Measurements from ENCODE around the gene THAP3.
"Not testable (repeated sequence)": the region's sequence is repeated elsewhere in the genome, so short reads cannot be mapped to it uniquely, and the experiment has no call there.

Gene THAP3

DNA sequence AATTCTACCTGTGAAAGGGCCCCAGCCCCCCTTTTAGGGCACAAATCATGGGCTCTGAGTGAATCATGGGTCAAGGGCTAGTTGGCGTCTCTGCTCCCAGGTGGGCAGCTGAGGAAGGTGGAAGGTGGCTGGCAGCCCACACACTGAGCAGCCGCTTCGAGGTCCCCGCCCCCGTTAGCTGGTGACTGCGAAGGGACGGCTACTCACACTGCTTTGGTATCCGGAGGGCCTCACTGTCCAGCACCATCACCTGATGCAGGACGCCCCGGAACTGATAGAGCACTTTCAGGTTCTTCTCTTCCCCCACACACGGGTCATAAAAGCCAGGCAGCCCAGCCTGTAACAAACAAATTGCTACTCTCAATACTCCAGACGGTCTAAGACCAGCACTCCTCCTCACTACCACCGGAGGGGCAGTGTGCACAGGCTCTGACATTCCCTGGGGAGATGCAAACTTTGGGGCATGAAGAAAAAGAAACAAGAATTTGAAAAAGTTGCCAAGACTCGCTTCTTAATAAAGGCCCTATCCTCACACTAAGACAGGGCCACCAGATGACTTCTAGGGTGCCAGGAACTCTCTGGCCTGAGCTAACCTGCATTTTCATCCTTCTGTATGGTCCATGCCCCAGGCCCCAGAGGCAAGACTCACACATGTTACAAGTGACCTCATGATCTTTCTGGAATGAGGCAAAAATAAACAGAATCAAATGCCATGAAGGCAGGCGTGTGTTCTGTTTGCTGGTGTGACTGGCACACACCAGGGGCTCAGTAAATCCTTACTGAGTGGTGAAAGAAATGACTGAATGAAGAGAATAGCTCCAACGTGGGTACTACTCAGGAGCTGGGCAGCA lies 11.5 kb downstream of the THAP3 start:
- no peak for FAIRE-seq

DNA sequence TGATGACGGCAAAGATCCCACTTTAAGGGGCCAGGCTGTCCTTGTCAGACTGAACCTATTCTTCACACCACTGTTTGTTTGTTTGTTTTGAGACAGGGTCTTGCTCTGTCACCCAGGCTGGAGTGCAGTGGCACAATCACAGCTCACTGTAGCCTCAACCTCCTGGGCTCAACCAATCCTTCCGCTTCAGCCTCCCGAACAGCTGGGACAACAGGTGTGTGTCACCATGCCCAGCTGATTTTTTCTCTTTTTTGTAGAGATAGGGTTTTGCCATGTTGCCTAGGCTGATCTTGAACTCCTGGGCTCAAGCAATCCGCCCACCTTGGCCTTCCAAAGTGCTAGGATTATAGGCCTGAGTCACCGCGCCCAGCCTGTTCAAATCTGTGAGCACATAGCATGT lies 12.1 kb downstream of the THAP3 start:
- FAIRE-seq, result not testable (repeated sequence)

DNA sequence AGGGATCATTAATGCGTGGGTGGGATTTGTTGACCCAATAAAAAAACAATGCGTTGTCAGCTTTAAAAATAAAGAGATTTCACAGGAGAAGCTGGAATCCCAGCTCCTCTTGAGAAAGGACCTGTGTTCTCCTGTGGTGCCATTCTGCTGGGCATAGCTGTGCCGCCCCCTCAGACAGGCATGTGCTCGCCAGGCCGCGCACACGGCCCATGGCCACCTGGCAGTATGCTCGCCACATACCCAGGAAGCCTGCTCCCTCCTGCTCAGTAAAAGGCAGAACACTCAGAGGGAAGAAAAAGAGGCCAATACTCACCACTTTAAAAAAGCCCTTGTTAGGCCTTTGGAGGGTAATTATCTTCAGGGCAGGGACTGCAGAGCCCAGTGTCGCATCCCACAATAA lies 13.1 kb downstream of the THAP3 start:
- no peak for FAIRE-seq

DNA sequence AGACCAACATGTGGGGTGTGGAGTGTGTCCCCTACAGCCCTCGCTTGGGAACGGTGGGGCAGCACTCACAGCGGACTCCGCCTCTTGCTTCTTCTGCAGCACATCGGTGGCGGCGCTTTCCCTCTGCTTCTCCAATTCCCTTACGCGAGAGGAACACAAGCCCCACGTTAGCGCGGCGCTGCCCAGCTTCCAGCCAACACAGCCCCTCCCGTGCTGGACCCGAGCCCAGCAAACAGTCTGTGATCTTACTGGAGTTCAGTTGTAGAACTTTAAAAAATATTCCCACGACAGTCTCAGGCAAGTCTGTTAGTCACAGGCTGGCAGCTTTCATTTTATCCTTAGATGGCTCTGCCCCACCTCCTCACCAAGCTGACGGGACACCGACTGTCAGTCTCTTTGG lies 13.6 kb downstream of the THAP3 start:
- no peak for FAIRE-seq

DNA sequence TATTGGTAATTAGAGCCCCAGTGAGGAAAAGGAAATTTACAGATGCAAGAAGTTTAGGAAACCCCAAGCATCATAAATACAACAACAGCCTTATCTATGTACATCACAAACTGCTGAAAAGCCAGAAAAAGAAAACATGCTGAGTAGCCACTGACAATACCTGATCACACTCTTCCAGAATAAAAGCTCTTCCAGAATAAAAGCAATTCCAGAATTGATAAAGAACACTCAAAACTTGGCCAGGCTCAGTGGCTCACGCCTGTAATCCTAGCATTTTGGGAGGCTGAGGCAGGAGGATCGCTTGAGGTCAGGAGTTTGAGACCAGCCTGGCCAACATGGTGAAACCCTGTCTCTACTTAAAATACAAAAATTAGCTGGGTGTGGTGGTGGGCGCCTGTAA lies 16.2 kb downstream of the THAP3 start:
- not testable (repeated sequence) for FAIRE-seq

DNA sequence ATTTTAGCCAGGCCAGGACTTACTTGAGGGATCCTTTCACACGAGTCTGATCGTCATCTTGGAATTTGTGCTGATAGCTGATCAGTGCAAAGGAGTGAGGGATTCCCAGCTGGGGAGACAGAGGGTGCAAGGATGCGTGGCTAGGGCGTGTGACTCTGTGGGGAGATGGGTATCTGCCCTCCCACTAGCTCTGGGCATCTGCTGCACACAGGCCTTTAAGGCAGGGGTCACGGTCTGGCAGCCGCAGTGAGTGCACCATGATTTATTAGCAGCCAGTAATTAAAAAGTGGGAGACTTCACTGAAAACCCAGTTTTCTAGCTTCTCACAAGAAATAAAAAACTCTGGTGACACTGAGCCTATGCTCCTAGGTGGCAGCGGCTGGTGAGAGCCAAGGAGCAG lies 20.4 kb downstream of the THAP3 start:
- FAIRE-seq, result no peak

DNA sequence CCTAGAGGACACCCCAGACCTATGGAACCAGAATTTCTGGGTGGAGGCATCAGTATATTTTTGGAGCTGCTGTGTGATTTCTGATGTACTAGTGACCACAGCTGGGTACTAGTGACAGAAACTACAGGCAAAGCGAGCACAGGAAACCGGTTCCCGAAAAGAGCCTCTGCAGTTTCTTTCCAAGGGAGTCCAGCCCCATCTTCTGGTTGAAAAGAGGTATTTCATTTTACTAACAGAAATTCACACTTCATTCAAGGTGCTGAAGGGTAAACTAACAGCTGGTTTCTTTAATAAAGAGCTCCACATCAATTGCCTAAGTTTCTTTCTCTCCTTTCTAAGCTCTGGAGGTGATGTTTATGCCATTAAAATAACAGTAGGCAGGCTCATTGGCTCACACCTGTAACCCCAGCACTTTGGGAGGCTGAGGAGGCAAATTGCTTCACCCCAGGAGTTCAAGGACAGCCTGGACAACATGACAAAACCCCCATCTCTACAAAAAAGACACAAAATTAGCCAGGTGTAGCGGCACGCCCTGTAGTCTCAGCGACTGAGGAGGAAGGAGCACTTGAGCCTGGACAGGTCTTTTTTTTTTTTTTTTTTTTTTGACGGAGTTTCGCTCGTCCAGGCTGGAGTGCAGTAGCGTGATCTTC lies 22.0 kb downstream of the THAP3 start:
- peak; percentile 89 for FAIRE-seq

DNA sequence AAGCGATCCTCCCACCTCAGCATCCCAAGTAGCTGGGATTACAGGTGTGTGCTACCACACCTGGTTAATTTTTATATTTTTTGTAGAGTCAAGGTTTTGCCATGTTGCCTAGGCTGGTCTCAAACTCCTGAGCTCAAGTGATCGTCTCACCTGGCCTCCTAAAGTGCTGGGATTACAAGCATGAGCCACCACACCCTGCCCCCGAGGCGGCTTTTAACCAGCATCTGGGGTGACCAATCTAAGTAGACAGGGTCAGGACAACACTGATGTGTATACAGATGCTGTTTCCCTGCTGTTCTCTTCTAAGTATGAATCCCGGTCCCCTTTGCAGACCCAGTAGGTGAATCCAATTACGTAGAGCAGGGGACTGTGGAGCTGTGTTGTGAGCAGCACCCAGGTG lies 23.9 kb downstream of the THAP3 start:
- FAIRE-seq, result no peak

DNA sequence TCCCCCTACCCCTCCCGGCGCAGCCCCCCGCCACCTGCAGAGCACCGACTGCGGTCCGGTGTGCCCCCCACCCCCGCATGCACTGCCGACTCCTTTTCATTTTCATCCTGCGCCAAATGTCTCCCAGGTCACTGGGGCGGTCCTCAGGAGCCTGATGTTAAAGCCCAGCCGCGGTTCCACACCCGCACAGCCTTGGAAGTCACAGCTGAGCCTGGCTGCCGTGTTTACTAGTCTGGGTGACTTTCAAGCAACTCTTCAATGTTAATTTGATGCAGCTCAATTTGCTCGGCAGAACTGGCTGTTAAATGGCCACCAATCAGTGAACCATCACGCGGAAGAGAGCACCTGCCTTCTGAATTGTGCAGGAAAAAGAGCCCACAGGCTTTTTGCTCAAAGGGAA lies 27.2 kb downstream of the THAP3 start:
- no peak for FAIRE-seq

DNA sequence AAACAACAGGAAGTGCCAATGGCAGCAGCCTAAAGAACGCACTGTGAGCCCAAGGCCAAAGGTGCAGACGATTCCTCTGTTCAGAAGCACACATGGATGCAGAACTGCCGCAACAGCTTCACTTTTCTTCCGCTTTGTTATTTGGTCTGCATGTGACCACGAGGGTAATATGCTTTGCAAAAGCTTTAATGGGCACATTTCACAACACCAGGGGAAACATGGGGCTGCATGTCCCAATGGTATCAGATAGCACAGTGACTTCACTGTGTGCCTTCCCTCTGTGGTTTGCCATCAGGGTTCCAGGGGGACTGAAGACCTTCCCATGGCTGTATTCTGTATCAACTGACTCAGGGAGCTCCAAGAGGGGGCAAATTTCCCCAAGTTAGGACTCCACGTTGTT lies 28.3 kb downstream of the THAP3 start:
- no peak for FAIRE-seq

DNA sequence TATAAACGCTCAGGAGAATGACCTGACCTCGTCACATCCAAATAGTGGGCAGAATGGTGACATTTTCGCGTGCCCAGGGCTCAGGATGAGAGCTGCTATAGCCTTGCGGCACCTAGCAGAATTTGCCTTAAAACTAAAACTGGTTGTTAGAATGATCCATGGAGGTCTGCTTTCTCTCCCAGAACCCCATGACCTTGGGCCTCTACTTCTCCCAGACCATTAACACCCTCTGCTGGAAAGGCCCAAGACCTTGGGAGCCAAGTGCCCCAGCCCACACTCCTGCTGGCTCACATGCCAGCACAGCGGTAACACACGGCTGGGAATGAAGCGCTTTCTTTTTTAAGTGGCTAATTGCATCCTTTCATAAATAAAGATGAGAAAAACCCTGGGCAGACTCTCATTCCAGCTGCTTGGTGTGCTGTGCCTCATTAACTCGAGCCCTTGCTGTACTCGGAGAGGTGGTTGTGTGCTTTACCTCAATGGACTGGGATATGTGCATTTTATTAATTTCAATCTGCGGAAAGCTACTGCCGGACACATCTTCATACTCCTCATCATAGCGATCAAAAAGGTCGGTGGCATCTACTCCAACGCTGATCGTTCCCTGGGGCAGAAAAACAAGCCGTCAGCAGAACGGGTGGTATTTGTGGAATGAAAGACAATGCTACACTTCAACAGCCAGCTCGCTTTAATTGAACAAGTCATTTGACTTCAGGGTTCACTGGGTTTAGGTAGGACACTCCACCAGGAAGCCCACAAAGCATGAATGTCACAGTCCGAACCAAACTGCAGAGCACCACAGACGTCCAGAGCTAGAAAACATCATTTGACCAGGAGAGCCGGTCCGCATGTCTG lies 29.0 kb downstream of the THAP3 start:
- no peak for FAIRE-seq

DNA sequence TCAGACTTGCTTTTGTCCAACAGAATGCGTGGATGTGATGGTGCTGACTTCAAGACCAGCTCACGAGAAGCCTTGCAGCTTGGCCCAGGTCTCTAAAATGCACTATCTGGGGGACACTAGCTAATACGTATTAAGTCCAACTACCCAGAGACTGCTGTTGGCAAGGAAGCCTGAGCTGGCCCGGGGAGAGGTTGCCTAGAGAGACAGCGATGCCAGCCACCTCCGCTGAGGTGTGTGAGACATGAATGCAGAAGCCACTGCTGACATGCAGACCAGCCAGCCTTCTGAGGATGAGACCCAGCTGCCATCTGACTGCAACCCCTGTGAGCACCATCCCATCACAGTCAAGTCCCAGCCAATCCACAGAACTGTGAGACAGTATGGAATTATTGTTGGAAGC lies 32.5 kb downstream of the THAP3 start:
- no peak for FAIRE-seq

DNA sequence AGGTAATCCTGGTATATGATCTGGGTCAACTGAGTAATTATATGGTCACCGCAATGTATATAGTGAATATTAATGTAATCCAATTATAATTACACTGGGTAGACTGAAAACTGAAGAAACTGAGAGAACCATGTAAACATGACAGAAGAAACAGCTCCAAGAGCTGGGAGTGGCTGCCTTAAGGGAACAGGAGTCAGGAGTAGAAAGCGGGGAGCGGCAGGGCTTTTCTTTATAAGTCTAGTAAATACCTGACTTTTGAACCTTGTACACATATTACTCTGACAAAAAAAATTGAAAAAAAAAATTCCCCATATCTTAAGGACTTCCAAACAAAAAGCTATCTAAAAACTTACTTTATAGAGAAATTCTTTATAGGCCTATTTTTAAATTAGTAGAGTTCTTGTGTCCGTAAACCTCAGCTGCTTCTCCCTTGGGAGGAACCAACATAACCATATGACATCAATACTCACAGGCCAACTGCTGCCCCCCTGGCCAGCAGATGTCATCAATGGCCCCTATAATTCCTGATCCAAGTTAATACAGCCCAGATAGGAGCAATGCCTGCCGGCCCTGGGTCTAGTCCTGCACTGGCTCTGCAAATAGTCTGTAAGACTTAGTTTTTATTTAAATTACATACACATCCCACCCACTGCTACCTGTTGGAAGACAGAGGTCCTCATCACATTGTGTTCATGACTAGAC lies 33.8 kb downstream of the THAP3 start:
- no peak for FAIRE-seq

DNA sequence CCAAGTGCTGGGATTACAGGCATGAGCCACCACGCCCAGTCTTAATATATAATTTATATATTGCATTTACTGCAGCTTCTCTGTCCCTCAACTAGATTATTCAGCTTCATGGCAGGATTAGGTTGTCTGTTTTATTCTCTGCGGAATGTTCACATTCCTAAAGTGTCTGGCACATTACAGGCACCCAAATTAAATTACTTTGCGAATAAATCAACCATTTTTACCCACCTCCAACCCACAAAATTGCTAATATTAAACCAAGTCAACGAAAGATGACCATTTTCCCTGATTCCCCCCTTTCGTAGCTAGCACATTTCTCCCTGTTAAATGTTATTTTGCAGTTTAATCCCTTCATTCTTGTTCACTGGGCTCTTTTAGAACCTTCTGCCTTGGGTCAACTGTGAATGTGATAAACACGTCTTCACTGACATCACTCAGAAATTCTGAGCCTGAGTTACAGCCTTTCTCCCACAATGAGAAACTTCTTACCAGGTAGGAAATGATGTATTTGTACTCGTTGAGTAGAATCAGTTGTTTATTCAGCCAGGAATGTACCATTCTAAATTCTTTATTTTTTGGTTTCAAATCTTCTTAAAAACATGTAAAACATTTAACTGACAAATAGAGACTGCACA lies 35.9 kb downstream of the THAP3 start:
- FAIRE-seq, result no peak

DNA sequence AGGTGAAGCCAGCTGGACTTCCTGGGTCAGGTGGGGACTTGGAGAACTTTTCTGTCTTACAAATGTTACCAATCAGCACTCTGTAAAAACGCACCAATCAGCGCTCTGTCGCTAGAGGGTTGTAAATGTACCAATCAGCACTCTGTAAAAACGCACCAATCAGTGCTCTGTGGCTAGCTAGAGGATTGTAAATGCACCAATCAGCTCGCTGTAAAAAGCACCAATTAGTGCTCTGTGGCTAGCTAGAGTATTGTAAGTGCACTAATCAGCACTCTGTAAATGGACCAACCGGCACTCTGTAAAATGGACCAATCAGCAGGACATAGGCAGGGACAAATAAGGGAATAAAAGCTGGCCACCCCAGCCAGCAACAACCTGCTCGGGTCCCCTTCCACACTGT lies 37.8 kb downstream of the THAP3 start:
- not testable (repeated sequence) for FAIRE-seq

DNA sequence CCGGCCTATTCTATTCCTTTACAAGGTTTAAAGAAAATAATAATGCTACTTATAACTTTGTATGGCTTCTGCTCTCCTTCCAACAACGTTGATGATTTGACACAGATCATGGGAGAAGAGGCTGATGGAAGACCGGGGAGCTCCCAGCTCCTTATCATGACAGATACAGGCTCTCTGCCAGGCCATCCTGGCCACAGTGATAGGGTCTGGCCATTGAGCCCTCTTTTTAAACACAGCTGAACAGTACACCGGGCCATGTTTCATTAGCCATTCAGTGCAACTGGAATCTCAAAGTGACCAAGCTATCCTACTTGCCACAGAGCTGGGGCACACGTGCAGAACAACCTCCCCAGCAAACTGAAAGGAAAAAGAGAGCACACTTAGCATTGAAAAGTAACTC lies 42.0 kb downstream of the THAP3 start:
- no peak for FAIRE-seq

DNA sequence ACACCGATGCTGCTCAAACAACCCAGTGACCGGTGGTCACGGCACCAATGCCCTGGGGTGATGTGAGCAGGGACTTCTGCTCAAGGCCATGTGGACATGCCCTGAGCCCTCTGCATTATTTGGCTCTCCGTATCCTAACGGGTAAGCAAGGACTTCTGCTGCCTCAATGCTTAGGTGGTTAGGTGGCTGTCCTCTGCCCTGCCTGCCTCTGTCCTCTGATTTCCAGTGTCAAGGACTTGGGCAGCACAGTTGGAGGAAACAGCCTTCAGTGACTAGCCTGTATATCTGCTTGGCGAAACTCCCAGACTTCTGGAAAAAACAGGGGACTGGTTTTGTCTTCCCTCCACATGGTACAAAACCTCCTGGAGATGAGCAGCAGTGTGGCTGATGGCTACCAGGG lies 42.5 kb downstream of the THAP3 start:
- FAIRE-seq, result no peak

DNA sequence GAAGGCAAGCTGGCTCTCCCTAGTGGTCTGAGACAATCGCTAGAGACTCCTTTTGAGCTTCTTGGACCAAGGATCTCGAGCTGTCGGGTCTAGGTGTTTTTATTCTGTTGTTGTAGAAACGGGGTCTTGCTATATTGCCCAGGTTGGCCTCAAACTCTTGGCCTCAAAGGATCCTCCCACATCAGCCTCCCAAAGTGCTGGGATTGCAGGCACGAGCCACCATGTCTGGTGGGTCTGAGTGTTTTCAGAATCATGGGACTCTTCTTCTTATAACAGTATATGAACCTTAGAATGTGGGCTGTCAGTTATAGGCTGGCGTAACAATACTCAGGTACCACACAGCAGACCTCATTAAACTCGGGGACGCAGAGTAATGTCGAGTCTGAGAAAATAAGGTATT lies 43.8 kb downstream of the THAP3 start:
- FAIRE-seq, result no peak

DNA sequence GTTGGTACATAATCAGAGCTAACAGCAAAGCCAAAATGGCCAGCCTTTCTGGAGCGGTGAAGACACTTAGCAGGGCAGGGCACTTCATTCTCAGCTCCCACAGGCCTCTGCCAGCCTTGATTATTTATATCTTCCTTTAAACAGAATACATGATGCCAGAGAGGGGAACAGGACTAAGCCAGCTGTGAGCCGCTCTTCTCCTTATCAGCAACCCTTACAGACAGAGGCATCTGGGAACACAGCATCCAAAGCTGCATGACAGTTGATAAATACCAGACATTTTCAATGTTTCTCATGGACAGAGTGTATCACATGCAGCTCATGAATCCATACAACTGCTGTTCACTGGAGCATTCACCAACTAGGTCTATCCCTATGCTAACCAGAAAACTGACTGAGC lies 47.9 kb downstream of the THAP3 start:
- FAIRE-seq, result no peak

DNA sequence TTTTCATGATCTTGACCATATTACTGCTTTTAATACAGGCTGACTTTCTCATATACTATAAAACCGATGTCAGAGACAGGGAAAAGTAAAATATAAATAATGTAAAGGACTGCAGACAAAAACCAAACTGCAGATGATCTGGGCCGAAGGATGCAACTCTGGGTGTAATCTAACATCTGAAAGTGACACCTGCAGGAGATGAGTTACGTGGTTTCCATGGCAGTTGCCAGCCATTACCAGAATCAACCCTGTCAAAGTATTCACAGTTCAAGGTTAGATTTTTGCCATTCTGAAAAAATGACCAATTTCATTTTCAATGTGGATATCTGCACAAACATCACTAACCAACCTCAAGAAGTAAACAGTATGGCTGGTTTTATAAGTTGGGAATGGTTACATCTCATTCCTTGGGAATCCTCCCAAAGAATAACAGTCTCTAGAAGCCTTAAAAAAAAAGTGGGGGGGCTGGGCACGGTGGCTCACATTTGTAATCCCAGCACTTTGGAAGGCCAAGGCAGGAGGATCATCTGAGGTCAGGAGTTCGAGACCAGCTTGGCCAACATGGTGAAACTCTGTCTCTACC lies 49.2 kb downstream of the THAP3 start:
- FAIRE-seq, result no peak

DNA sequence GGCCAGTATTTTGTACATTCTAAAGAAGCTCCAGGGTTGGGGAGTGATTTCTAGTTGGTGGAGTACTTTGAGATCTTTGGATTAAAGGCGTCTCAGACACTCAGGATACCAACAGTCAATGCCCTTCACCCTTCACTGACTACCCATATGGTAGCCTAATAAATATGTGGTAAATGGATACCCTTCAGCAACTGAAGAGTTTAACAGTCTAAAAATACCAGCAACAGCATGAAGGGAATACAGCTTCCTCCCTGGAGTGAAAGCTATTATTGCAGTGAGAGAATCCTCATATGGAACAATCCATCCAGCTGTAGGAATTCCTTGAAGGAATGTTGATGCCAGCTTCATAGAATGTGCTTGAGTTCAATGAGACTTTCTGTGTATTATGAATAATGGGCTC lies 50.1 kb downstream of the THAP3 start:
- FAIRE-seq, result no peak

DNA sequence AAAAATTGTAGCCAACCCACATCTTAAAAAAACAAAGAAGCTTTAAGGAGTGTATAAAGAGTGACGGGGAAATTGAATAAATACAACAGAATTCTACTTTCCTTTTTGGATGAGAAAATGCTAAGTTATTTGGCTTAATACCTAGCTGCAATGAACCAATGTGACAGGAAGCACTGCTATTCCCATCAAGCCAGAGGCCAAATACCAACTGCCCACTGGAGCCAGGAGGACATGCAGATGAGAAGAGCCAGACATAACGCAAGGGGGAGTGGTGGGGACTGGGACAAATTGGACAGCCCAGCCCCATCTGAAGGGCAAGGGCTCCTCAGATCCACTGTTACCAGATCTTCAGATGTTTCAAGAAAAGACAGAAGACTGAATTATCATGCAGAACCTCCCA lies 51.3 kb downstream of the THAP3 start:
- no peak for FAIRE-seq
